HL-60/S4 treated with retinoic acid at 250 ng/mL for 4 days and 3 days (cell line): ENCODE results near the gene PLEKHF1.

Experiments used
- in situ Hi-C: fragments of 300-500 bp; cut with MboI; formaldehyde crosslinking; loops from 2 replicates; pipeline ENCODE4 v1.7.0; 2022; ENCODE audit warnings: low sequenced_read_pairs

Gene PLEKHF1

DNA sequence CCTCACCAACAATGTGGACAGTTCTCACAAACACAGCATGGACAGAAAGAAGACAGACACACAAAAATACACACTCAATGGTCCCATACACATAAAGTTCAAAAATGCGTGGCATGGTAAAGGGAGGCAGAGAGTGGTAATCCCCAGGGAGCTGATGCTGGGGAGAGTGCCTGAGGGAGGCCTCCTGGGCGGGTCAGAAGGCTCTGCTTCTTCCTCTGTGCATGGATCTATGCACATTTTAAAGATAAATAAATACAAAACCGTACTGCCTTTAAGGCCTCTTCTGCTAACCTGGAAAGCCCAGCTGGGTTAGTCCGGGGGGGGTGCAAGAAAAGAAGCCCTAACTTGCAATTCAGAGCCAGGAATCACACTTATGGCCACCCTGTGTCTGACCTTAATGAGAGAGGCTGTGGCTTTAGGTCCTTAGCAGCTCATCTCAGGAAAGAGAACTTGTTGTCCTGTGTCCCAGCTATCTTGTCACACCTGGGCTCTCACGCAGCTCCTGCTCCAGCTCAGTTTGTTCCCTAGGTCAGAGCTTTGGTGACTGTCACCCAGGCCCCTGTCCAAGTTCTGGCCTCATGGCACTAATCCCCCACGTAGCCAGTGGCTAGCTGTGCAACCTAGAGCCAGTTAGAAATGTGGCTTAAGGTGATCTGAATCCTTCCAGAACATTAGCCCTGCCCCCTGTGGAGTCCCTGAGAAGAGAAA is 30.7 kb upstream of the PLEKHF1 start:
- in situ Hi-C loops = no loop called here

DNA sequence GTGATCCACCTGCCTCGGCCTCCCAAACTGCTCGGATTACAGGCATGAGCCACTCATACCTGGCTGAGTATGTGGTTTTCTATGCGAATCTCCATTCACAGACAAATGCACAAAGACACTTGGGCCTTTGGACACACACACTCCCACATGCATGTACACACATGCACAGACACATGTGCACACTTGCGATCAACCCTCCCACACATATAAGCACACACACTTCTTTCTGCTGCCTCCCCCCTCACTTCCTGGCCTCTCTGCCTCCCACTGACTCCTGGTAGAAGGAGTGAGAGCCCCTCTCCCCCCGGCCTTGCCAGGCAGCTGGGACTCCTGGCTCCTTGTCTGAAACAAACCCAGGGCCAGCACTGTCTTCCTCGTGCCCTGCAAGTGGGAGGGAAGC is 29.3 kb upstream of the PLEKHF1 start:
- in situ Hi-C loops = no loop called here

DNA sequence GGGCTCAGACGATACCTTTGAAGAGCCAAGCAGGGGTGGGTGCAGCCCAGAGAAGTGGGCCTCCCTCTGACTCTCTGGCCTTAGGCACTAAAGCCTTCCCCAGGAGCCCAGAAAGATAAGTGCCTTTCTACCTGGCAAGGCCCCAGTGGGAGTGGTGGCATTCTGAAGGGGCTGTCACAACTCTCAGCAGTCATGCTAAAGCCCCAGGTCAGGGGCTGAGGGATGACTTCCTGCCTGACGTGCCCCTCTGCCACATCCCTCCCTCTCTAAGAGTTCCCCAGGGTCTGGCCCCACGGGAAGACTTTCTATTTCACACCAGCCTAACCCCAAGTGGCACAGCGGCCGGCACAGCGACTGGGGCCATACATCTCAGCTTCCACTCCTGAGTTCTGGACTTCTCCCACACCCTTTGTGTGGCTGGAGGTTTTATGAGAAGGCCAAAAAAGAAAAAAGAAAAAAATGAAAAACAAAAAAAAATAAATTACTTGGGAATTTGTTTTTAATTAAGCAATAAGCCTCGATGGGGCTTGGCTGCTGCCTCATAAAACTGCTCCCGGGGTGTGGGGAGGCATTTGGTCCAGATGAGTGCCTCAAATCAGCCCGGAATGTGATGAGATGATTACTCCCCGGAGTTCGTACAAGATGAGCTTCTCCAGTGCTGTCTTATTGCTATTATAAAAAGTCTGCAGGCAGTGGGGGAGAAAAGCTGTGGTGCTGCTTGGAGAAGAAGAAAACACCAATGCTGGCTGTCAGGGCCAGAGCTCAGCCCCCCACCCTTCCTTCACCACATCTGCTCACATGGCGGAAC is 28.5 kb upstream of the PLEKHF1 start:
- in situ Hi-C loops = no loop called here

DNA sequence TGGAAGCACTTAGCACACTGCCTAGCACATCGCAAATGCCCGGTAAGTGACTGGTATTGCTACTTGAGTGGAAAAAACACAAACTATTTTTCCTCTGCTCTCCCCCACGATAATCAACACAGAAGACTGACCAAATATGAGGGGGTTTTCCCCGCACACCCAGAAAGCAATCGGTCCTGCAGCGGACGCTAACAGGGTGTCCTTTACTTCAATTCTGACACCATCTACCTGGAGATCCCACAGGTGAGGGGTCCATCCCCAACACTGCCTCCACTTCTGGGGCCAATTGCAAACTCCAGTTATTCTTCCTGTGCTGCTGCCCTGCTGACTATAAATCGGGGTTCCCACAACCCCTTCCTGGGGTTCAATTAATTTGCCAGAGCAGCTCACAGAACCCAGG is 26.2 kb upstream of the PLEKHF1 start:
- in situ Hi-C loops = no loop called here

DNA sequence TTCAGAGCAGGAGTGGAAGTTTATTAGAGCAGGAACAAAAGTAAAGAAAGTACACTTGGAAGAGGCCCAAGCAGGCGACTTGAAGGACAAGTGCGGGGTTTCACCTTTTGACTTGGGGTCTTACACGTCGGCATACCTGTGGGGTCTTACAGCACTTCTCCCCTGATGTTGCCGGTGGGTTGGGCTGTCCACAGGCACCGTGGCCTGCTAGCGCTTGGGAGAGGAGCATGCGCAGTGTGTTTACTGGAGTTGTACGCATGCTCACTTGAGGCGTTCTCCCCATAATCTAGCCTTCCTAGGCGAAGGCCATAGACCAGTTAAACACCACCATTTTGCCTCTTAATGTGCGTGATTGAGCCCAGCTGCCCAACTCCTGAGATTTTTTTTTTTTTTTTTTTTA is 25.0 kb upstream of the PLEKHF1 start:
- in situ Hi-C loops = no loop called here

DNA sequence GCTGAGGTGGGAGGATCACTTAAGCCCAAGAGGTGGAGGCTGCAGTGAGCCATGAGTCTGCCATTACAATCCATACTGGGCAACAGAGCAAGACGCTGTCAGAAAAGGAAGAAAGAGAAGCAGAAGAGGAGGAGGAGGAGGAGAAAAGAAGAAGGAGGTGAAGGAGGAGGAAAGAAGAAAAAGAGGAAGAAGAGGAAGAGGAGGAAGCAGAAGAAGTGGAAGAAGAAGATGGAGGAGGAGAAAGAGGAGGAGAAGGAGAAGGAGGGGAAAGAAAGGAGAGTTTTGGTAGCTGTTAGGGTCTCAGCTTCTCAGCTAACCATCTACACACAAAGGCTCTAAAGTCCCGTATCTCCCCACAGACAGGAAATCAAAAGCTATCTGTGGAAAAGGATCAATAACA is 23.7 kb upstream of the PLEKHF1 start:
- in situ Hi-C loops = no loop called here

DNA sequence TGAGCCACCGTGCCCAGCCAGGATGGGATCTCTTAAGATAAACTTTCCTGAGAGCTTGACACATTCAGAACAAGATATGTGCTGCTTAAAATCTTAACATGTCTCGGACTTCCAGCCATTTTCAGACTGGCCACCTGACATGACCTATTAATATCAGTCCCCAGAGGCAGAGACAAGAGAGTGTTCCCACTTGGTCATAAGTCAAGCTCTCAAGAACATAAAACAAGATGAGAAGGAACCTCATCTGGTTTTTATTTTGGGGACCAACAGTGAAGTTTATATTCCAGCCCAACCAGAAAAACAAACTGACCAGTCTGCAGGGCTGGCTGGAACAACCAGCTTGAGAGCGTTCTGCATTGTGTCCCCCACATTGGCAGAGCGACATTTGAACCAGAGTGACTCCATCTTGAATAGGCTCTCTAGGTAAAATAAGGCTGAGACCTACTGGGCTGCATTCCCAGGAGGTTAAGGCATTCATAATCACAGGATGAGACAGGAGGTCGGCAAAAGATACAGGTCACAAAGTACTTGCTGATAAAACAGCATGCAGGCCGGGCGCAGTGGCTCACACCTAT is 21.8 kb upstream of the PLEKHF1 start:
- in situ Hi-C loops = no loop called here

DNA sequence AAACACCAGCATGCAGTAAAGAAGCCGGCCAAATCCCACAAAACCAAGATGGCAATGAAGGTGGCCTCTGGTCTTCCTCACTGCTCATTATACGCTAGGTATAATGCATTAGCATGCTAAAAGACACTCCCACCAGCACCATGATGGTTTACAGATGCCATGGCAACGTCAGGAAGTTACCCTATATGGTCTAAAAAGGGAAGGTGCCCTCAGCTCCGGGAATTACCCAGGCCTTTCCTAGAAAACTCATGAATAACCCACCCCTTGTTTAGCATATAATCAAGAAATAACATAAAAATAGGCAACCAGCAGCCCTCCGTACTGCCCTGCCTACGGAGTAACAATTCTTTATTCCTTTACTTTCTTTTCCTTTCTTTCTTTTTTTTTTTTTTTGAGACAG is 21.1 kb upstream of the PLEKHF1 start:
- in situ Hi-C loops = no loop called here

DNA sequence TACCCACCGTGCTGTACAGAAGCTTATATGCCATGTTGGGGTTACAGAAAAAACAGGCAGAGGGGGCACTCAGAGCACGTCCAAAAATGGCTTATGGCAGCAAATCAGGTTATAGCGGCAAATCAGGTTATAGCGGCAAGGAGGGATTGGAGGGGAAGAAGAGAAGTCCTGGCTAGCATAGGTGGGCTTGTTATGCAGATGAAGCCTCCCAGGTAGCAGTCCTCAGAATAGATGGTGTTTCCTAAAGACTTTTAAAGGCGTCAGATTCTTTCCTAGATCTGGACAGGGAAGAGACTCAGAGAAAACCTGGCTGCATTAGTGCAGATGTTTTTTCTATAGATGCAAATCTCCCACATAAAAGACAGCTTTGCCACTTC is 19.8 kb upstream of the PLEKHF1 start:
- in situ Hi-C loops = no loop called here

DNA sequence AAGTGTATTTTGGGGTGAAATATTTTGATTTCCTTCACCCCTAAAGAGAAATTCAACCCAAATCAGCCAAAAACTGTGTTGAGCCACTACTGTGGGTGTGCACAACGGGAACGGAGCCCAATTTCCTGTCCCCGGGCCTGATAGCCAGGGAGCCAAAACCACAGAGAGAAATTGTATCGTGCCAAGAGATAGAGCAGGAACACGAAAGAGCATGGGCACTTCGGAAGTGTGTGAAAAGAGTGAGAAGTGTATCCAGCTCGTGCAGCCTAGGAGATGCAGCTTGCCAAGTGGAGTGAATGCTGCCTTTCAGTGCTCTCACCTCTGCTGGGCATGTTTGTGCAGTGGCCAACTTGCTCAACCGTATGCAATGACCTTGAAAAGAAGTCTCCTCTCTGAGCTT is 19.4 kb upstream of the PLEKHF1 start:
- in situ Hi-C loops = no loop called here

DNA sequence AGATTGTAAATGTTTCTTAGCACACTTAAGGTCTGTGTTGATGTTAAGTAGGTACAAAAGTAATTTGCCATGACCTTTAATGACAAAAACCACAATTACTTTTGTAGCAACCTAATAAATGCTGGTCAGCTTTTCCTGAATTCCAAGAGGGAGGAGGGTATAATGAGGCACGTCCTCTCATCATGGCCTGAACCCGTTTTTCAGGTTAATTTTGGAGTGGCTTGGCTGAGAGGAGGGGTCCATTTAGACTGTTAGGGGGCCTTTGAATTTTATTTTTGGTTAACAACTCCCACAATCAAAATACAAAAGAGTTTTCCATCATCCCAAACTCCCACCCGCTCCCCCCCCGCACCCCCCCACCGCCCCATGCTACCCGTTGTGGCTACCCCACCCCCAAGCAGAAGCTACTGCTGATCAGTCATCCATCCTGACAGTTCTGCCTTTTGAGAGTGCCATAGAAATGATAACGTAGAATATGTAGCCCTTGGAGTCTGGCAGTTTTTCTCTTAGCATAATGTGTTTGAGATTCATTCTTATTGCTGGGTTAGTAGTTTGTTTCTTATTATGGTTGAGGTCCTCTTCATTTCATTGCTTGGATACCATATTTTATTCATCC is 14.4 kb upstream of the PLEKHF1 start:
- in situ Hi-C loops = no loop called here

DNA sequence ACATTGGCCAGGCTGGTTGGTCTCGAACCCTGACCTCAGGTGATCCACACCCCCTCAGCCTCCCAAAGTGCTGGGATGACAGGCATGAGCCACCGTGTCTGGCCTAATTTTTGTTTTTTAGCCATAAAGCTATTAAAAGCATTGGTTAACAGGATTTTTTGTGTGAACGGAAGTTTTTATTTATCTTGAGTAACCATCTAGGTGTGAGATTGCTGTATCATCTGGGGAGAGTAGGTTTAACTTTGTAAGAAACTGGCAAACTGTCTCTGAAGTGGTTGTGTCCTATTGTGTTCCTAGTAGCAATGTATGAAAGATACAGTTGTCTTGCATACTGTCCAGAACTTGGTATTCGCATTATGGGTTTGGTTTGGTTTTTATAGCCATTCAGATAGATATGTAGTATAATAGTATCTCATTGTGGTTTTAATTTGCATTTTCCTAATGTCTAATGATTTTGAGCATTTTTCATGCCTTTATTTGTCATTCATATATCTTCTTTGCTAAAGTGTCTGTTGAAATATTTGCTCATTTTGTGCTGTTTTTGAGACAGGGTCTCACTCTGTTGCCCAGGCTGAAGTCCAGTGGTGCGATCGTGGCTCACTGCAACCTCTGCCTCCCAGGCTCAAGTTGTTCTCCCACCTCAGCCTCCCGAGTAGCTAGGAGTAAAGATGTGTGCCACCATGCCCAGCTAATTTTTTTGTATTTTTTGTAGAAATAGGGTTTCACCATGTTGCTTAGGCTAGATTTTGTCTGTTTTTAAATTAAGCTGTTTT is 13.5 kb upstream of the PLEKHF1 start:
- in situ Hi-C loops = no loop called here

DNA sequence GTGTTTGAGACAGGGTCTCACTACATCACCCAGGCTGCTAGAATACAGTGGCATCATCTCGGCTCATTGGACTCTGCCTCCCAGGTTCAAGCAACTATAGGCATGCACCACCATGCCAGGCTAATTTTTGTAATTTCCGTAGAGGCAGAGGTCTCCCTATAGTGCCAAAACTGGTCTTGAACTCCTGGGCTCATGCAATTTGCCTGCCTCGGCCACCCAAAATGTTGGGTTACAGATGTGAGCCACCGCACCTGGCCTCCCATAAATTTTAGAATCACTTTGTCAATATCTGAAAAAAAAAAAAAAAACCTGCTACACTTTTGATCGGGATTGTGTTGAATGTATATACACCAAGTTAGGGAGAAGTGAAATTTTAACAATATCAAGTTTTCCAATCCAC is 11.9 kb upstream of the PLEKHF1 start:
- in situ Hi-C loops = no loop called here

DNA sequence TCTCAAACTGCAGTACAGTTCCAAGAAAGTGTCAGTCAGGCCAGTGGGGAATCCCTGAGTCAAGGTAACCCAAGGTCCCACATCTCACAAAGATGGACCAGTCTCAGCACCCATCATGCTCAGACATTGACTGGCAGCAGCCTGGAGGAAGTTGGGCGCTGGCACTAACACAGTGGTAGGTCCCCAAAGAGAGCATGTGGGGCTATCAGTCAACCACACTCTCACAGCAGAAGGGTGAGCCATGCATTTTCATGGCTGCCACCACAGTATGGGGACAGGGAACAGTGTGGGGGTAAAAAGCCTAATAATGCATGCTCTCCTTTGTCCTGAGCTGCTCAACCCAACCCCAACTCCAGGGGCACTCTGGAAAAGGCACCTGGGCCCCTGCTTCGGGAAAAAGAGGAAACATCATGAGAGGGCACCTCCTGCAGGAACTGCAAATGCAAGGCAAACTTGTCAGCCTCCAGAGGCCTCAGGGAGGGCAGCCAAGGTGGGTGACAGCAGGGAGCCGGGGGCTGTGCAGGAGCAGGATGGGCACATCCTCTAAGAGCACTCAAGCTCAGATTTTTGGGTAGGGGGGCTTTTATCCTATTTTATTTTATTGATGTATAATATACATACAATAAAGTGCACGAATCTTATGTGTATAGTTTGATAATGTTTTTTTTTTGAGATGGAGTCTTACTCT is 9.5 kb upstream of the PLEKHF1 start:
- in situ Hi-C loops = no loop called here

DNA sequence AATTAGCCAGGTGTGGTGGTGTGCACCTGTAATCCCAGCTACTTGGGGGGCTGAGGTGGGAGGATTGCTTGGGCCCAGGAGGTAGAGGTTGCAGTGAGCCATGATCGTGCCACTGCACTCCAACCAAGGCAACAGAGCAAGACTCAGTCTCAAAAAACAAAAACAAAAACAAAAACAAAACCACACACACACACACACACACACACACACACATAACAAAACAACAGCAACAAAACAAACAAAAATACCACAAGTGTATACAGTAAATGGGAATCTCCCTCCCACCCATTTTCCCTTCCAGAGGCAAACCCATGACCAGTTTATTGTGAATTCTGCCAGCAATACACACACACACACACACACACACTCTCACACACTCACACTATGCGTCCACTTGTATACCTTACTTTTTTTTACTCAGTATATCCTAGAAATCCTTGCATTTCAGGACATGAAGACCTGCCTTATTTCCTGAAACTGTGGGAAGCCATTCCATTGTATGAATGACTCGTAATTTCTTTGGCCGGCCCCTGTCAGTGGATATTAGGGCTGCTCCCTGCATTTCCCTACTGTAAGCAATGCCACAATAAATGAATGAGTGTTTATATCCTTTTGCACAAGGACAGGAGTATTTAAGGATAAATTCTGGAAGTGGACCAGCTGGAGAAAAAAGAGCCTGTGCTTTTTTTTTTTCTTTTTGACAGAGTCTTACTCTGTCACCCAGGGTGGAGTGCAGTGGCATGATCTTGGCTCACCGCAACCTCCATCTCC is 6.9 kb upstream of the PLEKHF1 start:
- in situ Hi-C loops = no loop called here

DNA sequence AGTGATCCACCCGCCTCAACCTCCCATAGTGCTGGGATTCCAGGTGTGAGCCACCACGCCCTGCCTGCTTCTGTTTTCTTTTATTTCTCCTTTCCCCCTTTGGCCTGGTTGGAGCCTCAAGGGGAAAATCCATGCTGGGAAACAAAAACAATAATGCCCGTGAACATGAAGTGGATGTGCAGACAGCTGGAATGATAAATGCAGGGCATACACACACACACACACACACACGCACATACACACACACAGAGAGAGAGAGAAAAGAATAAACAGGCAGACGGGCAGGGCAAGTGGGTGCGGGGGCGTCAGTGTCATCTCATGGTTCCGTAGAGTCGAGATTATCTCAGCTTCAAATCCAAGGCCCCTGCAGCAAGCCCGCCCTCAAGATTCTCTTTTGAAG is 4.4 kb upstream of the PLEKHF1 start:
- in situ Hi-C loops = no loop called here

DNA sequence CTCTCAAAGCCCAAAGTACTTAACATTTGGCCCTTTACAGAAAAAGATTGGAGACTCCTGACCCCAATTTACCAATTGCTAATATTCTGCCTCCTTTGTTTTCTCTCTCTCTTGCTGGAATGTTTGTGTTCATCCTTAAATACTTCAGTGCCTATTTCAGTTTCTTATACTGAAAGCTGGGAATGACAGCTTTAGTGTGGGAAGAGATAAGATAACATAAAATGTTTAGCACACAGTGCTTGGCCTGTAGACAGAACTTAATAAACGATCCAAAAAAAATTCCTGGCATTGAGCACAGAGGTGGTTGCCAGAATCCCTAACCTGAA is 3.0 kb upstream of the PLEKHF1 start:
- in situ Hi-C loops = no loop called here

DNA sequence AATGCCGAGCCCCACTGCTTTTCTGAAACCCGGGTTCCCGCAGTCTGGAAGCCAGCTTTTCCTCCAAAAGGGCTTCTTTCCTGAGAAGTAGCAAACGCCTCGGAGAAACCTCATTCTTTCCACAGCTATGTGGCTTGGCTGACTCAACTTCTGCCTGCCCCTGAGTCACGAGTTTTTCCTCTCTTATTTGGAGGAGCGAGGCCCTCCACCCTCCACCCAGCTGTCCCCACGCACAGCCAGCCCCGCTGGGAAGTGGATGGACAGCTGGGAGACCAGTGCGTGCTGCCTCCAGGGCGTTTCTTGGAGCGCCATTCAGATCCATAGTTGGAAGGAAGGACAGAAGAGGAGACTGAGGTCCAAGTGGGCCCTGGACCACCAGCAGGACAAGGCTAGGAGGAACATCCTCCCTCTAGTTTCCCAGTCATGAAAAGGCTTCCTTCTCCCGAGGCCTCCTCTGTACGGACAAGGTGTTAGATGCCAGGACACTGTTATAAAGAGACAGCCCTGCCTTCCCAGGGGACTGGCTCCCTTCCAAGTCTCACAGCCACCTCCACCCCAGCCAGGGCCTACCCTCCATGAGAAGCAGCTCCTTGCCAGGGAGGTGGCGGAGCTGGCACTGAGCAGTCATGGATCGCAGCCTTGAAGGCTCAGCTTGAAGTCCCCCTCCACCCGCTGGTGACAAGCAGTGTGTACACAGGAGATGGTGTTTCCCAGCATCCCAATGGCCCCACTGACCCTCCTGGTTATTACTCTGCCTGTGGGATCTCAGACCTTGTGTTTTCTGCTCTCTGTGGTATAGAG is 2.5 kb upstream of the PLEKHF1 start:
- in situ Hi-C loops = no loop called here
